Endothelial cell of umbilical vein (primary cell): Measurements from ENCODE around the gene GRID1. TPM values are rescaled to one million over a fixed set of nuclear protein-coding genes. Genes with fewer than 3 reads are reported as not detected.

Experiments
- BruUV-seq: library from RNA; stranded (reverse); fragments of 400-500 nt; replicated peaks from 2 replicates; lab custom pipeline; 2021; lab: Mats Ljungman, UMichigan
- CTCF ChIA-PET: fragments of 300-600, 350-600 bp; sonication (Branson Sonifier 250); formaldehyde crosslinking; loops from one replicate; lab custom pipeline; 2021; ENCODE audit warnings: antibody characterized with exemption, inconsistent platforms; lab: Charles Lee
- POLR2A ChIA-PET: fragments of 300-600, 350-600 bp; sonication (Branson Sonifier 250); formaldehyde crosslinking; loops from one replicate; lab custom pipeline; 2021; ENCODE audit warnings: antibody characterized with exemption, inconsistent platforms; lab: Charles Lee
- DNase-seq: peaks from one replicate; pipeline ENCODE4 v3.0.0-alpha.2; 2011; ENCODE audit warnings: low read depth, low spot score
- FAIRE-seq: peaks from 2 replicates; lab custom pipeline; 2011; peaks lifted over from hg19 to GRCh38; lab: Jason Lieb, UNC
- H2AFZ ChIP-seq: 2 replicates; pipeline ENCODE4 v1.6.0; 2012; ENCODE audit warnings: low read depth, low read length, control low read depth, inconsistent platforms
- H3K27ac ChIP-seq: 2 replicates; pipeline ENCODE4 v1.5.1; 2011; ENCODE audit warnings: low read depth, mild to moderate bottlenecking, control low read depth, low read length, moderate library complexity; ENCODE audit not compliant: insufficient read depth
- H3K27me3 ChIP-seq, 2 experiments: 2 replicates each; pipeline versions ENCODE4 v1.6.0 to v1.6.1; 2011; ENCODE audit warnings: low read length in 2 of 2, mixed read lengths in 1 of 2; ENCODE audit not compliant: control insufficient read depth in 2 of 2, insufficient read depth in 2 of 2
- H3K36me3 ChIP-seq, 2 experiments: 2 replicates in 1 of 2; 3 replicates in 1 of 2; pipeline ENCODE4 v1.5.1; 2011; ENCODE audit warnings: low read length in 2 of 2, mild to moderate bottlenecking in 1 of 2, moderate library complexity in 1 of 2; ENCODE audit not compliant: control insufficient read depth in 2 of 2, insufficient read depth in 2 of 2; ENCODE audit errors: extremely low read depth in 1 of 2
- H3K4me1 ChIP-seq: 3 replicates; pipeline ENCODE4 v1.5.1; 2011; ENCODE audit warnings: mild to moderate bottlenecking, low read length; ENCODE audit not compliant: control insufficient read depth, insufficient read depth; ENCODE audit errors: extremely low read depth
- H3K4me2 ChIP-seq: 2 replicates; pipeline ENCODE4 v1.6.1; 2011; ENCODE audit warnings: low read length, control low read depth, mixed read lengths; ENCODE audit not compliant: insufficient read depth
- H3K4me3 ChIP-seq, 3 experiments: fragments of 200-600 bp in 1 of 3; sonication (generic), shearing (Covaris generic) in 1 of 3; replicated peaks in 1 of 3; 2 replicates each; pipeline ENCODE4 v1.5.1; 2011 to 2016; ENCODE audit warnings: control low read depth in 3 of 3, low read length in 3 of 3, mild to moderate bottlenecking in 2 of 3, inconsistent platforms in 1 of 3, low read depth in 1 of 3, moderate library complexity in 1 of 3; ENCODE audit not compliant: insufficient read depth in 1 of 3
- H3K79me2 ChIP-seq: 2 replicates; pipeline ENCODE4 v1.6.0; 2012; ENCODE audit warnings: low read length, inconsistent platforms; ENCODE audit not compliant: control insufficient read depth, insufficient read depth
- H3K9ac ChIP-seq: replicated peaks from 2 replicates; pipeline ENCODE3; 2011; ENCODE audit warnings: low read length, control low read depth; ENCODE audit not compliant: insufficient read depth; ENCODE audit errors: extremely low read depth
- H3K9me1 ChIP-seq: replicated peaks from 3 replicates; pipeline ENCODE4 v1.6.0; 2011; ENCODE audit warnings: mild to moderate bottlenecking, low read length; ENCODE audit not compliant: control insufficient read depth, insufficient read depth; ENCODE audit errors: extremely low read depth
- H3K9me3 ChIP-seq: replicated peaks from 2 replicates; pipeline ENCODE4 v1.5.1; 2012; ENCODE audit warnings: low read length, inconsistent platforms; ENCODE audit not compliant: control insufficient read depth, insufficient read depth
- H4K20me1 ChIP-seq: replicated peaks from 2 replicates; pipeline ENCODE3; 2011; ENCODE audit warnings: mild to moderate bottlenecking, low read length; ENCODE audit not compliant: control insufficient read depth, insufficient read depth; ENCODE audit errors: extremely low read depth
- EZH2 ChIP-seq: IDR thresholded peaks from 2 replicates; pipeline ENCODE4 v1.6.1; 2012; ENCODE audit warnings: borderline replicate concordance, low read depth, mild to moderate bottlenecking, moderate library complexity, low read length, inconsistent platforms; ENCODE audit not compliant: severe bottlenecking
- FOS ChIP-seq: IDR thresholded peaks from 2 replicates; pipeline ENCODE4 v1.6.1; 2011; ENCODE audit warnings: mild to moderate bottlenecking, low read length, moderate library complexity, borderline replicate concordance; ENCODE audit not compliant: insufficient read depth
- GATA2 ChIP-seq: IDR thresholded peaks from 2 replicates; pipeline ENCODE4 v1.7.0; 2011; ENCODE audit warnings: low read depth, mild to moderate bottlenecking, moderate library complexity, mixed read lengths, low read length; ENCODE audit not compliant: insufficient read length, insufficient read depth
- JUN ChIP-seq: IDR thresholded peaks from 2 replicates; pipeline ENCODE4 v1.6.1; 2011; ENCODE audit warnings: borderline replicate concordance, low read depth; ENCODE audit not compliant: insufficient read length, insufficient read depth
- MYC ChIP-seq: IDR thresholded peaks from one replicate; pipeline ENCODE4 v1.6.1; 2011; ENCODE audit warnings: mild to moderate bottlenecking, low read depth, low read length
- POLR2A ChIP-seq: IDR thresholded peaks from 2 replicates; pipeline ENCODE4 v1.6.1; 2012; ENCODE audit warnings: low read depth, mild to moderate bottlenecking, control low read depth, low read length
- POLR2AphosphoS5 ChIP-seq: IDR thresholded peaks from 2 replicates; pipeline ENCODE4 v1.6.1; 2012; ENCODE audit warnings: low read depth, mild to moderate bottlenecking, control low read depth, low read length, moderate library complexity; ENCODE audit not compliant: insufficient read depth
- dilution Hi-C: fragments of 300-500 bp; cut with MboI; formaldehyde crosslinking; loops from one replicate; pipeline ENCODE4 v1.15.0; 2019; ENCODE audit warnings: low sequenced_read_pairs; ENCODE audit not compliant: extremely low pct_ligation_motif_present
- intact Hi-C: fragments of 100-400 bp; cut with micrococcal nuclease; formaldehyde crosslinking; loops from one replicate; pipeline ENCODE4 v1.10.0; 2022
- polyA plus RNA-seq, 4 experiments: library from polyadenylated mRNA; depleted of rRNA in 3 of 4; stranded (reverse) in 3 of 4; unstranded in 1 of 4; fragments of >200 nt; gene quantifications; 2 replicates each; pipeline versions ENCODE4 v1.2.1 to v1.2.3, GENCODE V29; 2011 to 2012; ENCODE audit warnings: missing spikeins in 1 of 4
- total RNA-seq: library from RNA; stranded (reverse); gene quantifications from 2 replicates; pipeline ENCODE4 v1.2.3, GENCODE V29; 2021
- TF ChIP-seq, protein P1 (sequence below): IDR thresholded peaks from 2 replicates; pipeline ENCODE4 v1.6.1; 2011; ENCODE audit not compliant: insufficient read depth, insufficient read length
- TF ChIP-seq, protein P2 (sequence below), 2 donors: IDR thresholded peaks; 1 replicate in 1 of 2; 2 replicates in 1 of 2; pipeline ENCODE4 v1.5.1; 2011; ENCODE audit warnings: low read length in 2 of 2, mild to moderate bottlenecking in 2 of 2, moderate library complexity in 2 of 2, control low read depth in 1 of 2, inconsistent platforms in 1 of 2, low read depth in 1 of 2; ENCODE audit not compliant: insufficient read depth in 1 of 2; ENCODE audit errors: extremely low read depth in 1 of 2

The GRID1 gene
- total and polyA plus RNA-seq, 2 donors (not counting 3 experiments of a cell fraction or from before 2014, with no cell fraction given) = not detected

DNA sequence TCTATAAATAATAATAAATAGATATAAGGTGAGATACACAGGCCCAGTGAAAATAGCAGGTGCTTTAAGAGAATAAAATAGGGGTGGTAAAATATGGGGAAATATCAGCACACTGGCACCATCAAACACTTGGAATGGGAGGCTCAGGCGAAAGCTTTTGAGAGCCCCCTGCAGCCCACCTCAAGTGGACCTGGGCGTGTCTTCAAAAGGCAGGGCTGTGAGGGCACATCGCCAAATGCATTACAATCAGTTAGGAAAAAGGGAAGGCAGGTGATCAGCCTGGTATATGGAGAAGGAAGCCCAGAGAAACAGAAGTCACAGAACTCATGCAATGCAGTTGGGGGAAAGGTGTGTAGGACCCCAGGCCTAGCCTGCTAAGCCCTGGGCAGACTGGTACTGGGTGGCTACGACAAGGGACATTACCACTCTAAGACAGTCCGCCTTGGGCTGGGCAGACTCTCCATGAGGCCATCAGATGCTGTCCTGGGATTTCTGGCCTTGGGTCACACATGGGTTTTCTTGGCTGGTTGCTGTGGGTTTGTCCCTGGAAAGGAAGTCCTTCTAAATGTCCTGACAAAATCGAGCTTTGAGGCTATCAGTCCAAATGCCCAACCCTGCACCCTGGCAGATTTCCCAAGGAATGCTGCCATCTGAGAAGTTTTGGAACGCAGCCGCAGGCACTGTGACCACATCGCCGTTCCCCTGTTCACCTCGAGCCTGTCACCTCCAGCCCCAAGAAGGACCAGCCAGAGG lies 330.6 kb downstream of the GRID1 start:
- Histone ChIP-seq H3K9me1 (no peaks in the 10 kb centered on the region), H4K20me1 (no peaks in the 10 kb centered on the region), H3K4me3 (no peak overlapping the region), H3K9ac (no peak overlapping the region), H3K27ac (no peak overlapping the region), H3K4me2 (no peak overlapping the region), H3K36me3 (no peaks in the 10 kb centered on the region), H3K79me2 (no peaks in the 10 kb centered on the region), H2AFZ (no peak overlapping the region), H3K4me1 (no peaks in the 10 kb centered on the region), H3K9me3 (peaks cover 3% of the 10 kb centered on the region), H3K27me3 (no peaks in the 10 kb centered on the region)
- intact Hi-C loops (no loop called here), dilution Hi-C loops (no loop called here)
- no peak for DNase-seq
- CTCF ChIA-PET = no interaction called here
- BruUV-seq = no TSS peak
- FAIRE-seq = no peak
- POLR2A ChIA-PET = no interaction called here
- no peak for TF ChIP-seq FOS
- TF ChIP-seq JUN = no peak
- TF ChIP-seq GATA2 = no peak
- no peak for TF ChIP-seq POLR2A
- TF ChIP-seq POLR2AphosphoS5 = no peak
- no peak for TF ChIP-seq EZH2
- TF ChIP-seq, protein P1, sequence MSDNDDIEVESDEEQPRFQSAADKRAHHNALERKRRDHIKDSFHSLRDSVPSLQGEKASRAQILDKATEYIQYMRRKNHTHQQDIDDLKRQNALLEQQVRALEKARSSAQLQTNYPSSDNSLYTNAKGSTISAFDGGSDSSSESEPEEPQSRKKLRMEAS = no peak
- TF ChIP-seq, protein P2, sequence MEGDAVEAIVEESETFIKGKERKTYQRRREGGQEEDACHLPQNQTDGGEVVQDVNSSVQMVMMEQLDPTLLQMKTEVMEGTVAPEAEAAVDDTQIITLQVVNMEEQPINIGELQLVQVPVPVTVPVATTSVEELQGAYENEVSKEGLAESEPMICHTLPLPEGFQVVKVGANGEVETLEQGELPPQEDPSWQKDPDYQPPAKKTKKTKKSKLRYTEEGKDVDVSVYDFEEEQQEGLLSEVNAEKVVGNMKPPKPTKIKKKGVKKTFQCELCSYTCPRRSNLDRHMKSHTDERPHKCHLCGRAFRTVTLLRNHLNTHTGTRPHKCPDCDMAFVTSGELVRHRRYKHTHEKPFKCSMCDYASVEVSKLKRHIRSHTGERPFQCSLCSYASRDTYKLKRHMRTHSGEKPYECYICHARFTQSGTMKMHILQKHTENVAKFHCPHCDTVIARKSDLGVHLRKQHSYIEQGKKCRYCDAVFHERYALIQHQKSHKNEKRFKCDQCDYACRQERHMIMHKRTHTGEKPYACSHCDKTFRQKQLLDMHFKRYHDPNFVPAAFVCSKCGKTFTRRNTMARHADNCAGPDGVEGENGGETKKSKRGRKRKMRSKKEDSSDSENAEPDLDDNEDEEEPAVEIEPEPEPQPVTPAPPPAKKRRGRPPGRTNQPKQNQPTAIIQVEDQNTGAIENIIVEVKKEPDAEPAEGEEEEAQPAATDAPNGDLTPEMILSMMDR (IDR thresholded peaks at IDR 0.05; ENCODE audit: extremely low read depth in 1 of 2, insufficient read depth in 1 of 2, low read depth in 1 of 2, low read length in 2 of 2) = no peak
- TF ChIP-seq MYC = no peak
